ENCODE measurements around the gene SP2. TPM values are rescaled to one million over a fixed set of nuclear protein-coding genes. Genes with fewer than 3 reads are reported as not detected.

The SP2 gene
- total and polyA plus RNA-seq, 2 of the 8 experiments (the other 6 are each of a cell fraction or from before 2014, with no cell fraction given) = 5.6 to 13.8 TPM

- TF ChIP-seq USF2 (IDR thresholded peaks at IDR 0.05; ENCODE audit: low read length) = no peak
These were observed 10.4 kb downstream of the SP2 start (continued) for GRCh38 chr17:47906443-47906842.
